ENCODE data around the gene RAB21.

The RAB21 gene, protein sequence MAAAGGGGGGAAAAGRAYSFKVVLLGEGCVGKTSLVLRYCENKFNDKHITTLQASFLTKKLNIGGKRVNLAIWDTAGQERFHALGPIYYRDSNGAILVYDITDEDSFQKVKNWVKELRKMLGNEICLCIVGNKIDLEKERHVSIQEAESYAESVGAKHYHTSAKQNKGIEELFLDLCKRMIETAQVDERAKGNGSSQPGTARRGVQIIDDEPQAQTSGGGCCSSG

DNA sequence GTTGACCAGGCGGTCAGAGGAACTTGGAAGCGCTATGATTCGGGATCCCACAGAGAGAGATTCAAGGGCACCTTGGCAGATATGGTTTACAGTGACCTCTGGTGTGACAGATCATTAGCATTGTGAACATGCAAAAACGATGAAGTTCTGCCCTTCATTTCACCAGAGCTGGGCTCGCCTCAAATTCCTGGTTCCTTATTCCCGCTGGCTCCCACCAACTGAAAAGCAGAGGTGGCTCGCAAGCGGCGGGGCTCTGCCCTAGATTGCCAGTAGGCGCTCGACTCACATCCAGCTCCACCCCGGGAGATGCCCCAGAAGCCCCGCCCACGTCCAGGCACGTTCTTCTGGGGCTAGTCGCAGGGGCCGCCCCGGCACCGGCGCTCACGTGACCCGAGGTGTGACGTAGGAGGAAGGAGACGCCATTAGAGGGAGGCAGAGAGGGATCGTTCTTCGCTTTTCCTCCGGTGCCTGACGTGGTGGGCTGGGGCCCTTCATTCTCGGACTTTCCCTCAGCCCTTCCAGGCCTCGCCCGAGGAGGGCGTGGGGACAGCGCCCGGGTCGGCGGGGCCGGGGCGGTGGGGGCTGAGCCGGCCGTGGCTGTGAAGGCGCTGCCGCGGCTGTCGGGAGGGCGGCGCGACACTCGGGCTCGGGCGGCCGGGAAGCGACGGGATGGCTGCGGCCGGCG, at the start of gene RAB21:
Gene RAB21, plus strand, starts transcription at position 403 of the 685 bp plus-strand sequence. Its CDS starts 267 bp downstream, at position 670.
- DNase-seq: peak; percentile 98

DNA sequence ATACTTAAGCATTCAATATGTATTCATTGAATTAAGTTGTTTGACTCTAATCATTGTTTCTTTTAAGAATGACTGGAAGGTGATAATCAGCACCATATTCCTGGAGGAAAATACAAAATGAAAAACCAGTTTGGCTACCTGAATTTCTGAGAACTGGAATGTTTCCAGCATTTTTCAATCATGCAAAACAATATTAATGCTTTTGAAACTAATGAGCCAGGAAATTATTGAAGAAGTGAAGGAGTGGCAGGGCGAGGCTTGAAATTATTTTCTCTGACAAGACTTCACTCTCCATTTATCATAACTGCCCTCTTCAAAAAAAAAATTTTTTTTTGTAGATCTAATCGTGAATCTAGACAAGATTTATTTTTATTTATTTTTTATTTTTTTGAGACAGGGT, 49.7 kb upstream of the RAB21 start:
- no peak for DNase-seq

DNA sequence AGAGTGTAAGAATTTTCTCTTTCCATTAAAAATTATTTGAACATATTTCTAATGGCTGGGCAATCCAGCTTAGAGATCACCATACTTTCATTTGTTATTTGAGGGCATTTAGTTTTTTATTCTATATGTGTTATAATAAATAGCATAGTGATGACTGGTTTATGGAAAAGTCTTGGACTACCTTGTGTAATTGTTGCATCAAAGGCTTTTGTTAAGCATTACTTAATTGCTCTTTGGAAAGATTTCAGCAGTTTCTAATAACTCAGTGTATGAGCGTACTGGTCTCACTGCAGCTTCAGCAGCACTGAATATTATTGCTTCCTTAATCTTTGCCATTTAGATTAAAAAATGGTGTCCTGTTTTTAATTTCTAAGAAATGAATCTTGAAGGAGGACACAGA, 46.0 kb upstream of the RAB21 start:
- DNase-seq: no peak

DNA sequence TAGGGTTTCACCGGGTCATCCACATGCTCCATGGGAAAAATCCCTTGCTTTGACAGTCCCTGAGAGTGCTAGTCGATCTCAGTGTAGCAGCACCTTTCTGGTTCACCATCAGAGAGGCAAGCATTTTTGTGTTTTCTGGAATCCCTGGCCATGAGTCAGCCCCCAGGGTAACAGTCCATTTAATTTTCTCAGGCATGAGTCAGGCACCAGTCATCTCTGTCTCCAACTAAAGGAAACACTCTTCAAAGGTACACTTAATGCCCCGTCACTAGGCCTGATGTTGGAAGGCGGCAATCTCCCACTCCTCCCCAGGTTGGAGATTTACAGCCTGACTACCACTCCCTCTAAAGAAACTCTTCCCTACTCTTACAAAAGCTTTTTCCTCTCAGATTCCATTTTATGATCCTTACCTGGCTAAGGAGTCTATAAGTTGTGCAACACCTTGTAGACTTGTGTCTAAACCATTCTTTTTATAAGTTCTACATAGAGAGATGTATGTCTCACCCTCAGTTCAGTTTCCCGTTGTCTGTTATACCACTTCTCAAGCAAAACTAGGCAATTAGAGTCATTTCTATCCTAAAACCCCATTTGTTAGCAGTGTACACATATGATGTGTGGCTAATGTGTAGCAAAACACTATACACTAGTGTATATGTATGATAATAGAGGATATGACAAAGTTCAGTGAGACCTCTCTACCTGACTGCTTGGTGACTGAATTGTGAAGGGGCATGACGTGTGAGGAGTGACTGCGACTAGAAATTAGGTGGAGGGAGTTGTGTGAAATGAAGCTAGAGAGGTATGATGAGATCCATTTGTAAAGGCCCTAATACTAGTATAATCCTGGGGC, 44.2 kb upstream of the RAB21 start:
- DNase-seq: peak; percentile 2

DNA sequence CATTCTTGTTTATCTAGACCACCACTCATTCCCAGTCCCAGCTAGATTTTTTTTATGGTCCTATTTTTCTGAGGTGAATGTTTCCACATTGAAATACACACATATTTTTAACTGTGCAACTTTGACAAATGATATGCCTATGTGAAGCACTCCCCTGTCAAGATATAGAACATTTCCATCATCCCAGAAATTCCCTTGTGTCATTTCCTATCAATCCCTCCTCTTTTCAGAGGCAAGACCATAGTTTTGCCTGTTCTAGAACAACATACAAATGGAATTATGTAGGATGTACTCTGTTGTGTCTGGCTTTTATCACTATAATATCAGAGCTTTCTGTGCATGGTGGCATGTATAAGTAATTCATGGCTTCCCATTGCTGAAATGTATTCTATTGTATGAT, 36.1 kb upstream of the RAB21 start:
- no peak for DNase-seq

DNA sequence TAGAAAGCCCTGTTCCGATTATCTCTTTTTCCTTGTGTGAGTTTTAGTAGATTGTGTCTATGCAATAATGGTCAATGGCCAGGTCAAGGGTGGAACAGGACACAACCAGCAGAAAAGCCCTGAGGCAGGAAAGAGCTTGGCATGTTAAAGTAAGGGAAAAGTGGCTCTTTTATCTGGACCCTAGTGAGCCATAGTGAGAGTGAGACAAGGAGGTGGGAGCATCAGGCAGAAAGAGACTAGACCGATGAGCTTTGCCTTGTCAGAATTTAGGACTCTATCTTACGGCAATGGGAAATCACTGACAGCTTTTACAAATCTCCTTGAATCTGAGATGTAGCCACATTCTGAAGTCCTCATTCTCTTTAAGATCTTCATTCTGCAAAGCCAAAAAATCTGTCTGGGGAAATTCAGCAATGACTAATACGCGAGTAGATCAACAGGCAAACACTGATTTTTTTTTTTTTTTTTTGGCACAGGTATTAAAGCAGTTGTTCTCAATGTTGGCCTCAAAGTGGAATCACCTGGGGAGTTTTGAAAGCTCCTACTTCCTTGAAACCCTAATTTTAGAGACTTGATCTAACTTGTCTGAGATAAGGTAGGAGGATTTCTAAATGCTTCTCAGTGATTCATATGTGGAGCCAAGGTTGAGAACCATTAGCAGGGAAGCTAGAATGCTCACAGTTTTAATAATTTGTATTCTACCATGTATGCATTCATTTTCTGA, 34.9 kb upstream of the RAB21 start:
- DNase-seq: no peak

DNA sequence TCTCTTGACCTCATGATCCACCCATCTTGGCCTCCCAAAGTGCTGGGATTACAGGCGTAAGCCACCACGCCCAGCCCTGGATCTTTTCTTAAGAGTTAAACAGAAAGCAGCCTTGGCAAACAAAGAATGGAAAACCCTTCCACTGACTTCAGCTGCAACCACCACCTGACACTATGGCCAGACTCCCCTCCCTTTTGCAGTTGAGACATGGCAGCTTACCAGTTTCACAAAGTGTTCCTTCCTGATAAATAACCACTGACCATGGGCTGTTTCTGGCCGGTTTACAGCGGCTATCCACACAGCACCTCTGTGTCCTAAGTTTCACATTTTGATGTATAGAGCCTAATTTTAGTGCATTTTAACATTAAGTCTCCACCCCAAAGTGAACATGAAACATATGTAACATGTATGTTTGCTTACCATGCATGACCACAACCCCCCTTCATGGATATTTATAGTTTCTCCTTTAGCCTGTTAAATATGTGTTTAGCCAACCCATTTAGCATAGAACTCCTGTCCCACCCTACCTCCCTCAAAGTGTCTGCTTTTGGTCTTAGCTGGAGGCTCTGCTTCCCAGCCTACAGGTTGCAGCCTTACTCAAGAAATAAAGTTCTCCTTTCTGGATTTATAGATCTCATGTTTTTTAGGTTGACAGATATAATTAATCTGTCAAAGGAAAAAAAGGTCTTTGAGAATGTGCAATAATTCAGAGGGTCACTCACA, 32.7 kb upstream of the RAB21 start:
- no peak for DNase-seq

DNA sequence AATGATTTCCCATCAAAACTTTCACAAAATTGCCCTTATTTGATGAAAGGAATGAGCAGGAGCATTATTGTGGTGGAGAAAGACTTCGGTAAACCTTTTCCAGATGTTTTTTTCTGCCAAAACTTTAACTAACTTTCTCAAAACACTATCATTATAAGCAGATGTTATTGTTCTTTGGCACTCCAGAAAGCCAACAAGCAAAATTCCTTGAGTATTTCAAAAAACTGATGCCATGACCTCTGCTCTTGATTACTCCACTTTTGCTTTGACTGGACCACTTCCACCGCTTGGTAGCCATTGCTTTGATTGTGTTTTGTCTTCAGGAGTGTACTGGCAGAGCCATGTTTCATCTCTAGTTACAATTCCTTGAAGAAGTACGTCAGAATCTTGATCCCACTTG, 29.7 kb upstream of the RAB21 start:
- no peak for DNase-seq

DNA sequence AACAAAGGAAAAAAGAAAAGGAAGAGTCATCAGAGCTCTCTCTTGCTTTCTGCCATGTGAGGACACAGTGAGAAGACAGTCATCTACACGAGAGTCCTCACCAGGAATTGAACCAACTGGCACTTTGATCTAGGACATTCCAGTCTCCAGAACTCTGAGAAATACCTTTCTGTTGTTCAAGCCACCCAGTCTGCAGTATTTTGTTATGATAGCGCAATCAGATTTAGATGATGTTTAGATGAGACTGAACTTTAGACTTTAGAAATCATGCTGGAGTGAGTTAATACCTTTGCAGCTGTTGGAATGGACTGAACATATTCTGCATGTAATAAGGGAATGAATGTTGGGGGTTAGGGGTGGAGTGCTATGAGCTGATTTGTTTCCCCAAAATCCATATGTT, 28.1 kb upstream of the RAB21 start:
- no peak for DNase-seq

DNA sequence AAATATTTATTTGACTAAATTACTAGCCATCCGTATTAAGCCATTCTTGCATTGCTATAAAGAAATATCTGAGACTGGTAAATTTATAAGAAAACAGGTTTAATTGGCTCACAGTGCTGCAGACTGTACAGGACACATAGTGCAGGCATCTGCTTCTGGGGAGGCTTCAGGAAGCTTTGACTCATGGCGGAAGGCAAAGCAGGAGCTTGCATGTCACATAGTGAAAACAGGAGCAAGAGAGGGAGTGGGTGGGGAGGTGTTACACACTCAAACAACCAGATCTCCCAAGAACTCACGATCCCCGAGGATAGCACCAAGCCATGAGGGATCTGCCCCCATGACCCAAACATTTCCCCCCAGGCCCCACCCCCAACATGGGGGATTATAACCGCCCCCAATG, 26.7 kb upstream of the RAB21 start:
- no peak for DNase-seq

DNA sequence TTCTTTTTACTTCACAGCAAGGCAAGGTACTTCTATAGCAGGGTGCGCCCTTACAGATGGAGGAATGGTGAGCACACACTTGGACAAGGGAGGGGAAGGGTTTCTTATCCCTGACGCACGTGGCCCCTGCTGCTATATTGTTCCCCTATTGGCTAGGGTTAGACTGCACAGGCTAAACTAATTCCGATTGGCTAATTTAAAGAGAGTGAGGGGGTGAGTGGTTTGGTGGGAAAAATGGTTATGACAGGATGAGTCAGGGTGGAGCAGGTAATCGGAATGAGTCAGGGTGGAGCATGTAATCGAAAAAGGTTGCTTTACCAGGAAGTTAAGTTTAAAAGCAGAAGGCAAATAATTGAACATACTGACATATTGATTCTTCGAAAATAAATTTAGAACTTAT, 23.7 kb upstream of the RAB21 start:
- DNase-seq: no peak

DNA sequence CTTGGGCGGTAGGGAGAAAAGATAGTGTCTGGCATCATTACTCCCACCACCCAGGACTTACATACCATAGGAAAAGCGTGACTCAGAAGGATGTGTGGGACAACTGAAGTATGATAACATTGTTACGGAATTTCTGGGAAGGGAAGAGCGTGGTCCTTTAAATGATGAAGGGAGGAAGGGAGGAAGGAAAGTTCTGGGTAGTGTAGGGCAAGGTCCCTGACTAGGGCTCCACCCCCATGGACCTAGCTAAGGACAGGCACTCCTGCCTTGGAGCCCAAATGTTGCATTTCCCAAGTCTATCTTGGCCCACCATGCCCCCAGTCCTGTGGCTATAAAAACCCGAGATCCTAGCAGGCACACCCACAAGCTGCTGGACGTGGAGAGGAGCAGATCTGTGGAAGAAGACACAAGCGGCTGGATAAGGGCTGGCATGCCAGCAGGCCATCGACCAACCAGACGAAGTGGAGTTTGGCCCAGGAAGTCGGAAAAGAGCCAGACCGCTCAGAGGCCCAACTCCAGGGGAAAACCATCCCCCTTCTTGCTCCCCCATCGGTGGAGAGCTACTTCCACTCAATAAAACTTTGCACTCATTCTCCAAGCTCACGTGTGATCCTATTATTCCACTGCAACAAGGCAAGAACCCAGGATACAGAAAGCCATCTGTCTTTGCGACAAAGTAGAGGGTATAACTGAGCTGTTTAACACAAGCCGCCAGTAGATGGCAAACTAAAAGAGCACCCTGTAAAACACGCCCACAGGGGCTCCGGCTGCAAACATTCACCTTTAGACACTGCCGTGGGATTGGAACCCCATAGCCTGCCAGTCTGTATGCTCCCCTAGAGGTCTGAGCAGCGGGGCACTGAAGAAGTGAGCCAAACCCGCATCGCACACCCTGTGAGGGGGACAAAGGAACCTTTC, 23.0 kb upstream of the RAB21 start:
- DNase-seq: peak; percentile 23

DNA sequence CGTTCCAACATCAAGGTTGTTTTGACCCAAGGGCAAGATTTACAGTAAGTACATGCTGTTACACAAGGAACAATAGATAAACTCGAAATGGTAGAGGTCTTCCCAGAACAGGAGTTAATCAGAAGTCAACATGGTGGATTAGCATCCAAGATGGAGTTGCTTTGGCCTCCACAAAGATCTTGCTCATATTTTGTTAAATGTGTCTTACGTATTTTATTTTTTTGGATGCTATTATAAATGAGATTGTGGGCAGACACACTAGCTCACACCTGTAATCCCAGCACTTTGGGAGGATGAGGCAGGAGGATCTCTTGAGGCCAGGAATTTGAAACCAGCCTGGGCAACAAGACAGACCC, 22.3 kb upstream of the RAB21 start:
- no peak for DNase-seq

DNA sequence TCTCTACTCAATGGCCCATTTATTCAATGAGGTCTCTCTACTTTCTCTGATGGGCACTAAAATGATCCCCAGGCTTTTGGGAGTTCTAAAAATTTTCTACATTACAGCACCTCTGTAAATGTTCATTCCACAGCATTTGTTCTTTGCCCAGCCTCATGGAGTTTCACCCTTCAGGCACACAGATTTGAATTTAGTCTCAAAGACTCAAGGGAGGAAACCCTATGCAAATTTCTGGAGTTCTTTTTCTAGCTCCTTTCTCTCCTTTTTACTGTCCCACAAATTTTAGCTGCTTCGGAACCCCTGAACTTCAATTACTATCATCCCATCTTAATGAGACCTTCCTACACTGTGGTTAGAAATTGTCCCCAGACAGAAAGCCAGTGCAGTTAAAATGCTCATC, 17.5 kb upstream of the RAB21 start:
- DNase-seq: no peak

DNA sequence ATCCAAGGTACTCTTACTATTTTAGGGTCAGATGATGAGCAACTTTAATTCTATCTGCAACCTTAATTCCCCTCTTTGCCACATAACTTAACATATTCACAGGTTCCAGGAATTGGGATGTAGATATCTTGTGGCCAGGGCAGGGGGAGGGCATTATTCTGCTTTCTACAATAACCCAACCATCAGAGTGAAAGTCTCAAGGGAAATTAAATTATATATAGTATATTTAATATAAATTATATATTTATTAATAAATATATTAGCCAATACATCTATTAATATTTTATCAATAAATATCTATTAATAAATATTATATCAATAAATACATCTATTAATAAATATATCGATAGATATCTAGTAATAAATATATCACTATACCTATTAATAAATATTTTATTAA, 11.7 kb upstream of the RAB21 start:
- DNase-seq: no peak

DNA sequence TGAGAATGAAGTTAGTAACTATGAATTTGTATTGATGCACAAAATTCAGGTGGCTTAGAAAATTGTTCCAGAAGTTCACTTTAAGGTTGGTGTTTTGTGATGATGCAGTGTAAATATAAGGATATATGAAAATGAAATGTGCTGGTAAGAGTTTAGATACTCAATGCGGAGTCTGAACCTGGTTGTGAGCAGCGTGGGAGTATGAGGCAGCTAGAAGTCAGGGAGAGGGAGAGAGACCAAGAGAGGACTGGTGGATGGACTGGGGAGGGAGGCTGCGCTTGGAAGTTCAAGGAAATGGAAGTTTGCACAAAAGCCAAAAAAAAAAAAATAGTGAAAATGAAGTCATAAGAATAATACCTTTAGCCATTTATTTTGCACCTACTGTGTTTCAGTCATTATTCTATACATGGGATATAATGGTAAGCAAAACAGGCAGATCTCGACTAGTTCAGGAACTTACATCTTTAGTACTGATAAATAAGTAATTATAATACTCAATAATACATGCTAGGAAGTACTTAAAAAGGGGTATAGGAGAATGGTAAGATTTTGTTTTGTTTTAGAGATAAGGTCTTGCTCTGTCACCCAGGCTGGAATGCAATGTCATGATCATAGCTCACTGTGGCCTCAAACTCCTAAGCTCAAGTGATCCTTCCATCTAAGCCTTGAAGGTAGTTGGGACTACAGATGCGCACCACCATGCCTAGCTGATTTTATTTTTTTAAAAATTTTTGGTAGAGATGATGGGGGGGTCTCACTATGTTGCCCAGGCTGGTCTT, 10.0 kb upstream of the RAB21 start:
- no peak for DNase-seq

DNA sequence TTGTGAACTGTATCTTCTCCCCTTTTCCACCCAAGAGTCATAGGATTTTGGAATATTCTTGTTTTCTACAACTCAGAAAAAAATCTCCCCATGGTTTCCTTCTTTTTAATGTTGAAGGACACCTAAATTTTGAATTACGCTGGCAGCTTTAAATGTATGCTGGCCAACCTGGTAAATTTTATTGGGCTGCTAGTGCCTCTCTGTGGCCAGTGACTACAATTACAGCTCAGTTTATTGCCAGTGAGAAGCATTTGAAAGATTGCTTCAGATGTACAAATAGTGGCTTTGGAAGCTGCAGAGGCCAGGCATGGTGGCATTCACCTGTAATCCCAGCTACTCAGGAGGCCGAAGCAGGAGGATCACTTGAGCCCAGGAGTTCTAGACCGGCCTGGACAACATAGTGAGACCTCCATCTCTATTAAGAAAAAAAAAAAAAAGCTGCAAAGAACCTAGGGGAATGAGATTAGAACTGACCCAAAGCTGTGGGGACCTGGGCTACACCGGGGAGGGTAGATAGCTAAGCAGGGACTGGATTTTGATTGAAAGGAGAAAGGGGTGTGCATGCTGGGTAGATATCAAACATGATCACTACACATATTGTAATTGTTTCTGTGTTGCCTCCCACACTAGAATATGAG, 7.6 kb upstream of the RAB21 start:
- peak; percentile 61 for DNase-seq

DNA sequence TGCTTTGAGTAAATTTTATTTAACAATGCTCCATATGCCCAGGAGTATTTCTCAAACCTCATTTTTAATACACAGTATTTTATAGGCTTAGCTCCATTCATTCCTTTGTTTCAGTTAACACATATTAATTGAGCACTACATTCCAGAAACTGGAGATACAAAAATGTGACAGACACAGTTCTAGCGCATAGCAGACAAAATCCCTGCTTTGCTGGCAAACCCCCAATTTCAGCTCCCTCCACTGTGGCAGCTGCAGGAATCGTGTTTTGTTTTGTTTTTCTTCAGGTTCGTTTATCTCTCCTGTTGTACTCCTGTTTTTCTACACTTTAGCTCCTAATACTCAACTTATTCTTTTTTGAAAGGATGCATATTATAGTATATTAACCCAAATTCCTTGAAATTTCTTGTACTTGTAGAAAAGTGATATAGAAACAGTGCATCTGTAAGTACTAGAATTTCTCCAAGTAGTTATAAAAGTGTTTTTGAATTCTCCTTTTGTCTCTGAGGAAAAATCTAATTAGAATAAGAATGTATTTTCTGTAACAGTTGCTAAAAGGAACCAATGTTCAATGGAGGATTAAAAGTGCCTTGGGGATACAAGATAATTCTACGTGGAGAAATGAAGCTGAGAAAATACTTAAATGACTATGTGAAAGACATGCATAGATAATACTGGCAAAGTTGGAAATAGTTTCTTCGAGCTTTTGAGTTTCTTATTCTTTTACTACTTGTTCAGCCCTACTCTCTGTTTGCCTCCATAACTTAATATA, 6.4 kb upstream of the RAB21 start:
- peak; percentile 7 for DNase-seq

DNA sequence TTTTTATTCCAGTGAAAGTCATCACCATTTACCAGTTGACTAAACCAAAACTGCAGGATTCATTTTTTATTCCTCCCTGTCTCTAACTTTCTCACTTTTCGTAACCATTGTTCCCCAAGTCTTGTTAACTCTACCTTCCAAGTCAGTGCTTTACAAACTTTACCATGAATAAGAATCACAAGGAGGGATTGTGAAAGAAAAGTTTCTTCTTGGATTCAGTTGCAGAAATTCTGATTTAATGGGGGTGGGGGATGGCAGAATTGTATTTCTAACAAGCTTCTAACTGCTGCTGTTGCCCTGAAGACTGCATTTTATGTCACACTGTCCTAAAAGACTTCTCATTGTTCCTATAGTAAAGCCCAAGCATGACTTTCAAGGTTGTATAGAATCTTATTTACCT, 5.0 kb upstream of the RAB21 start:
- no peak for DNase-seq

Data from NCI-H2171 treated with DMSO at 0.1 percent for 48 hours (cell line).